Stimulated activated CD8-positive, alpha-beta memory T cell treated with anti-CD3 and anti-CD28 coated beads, Interleukin-12 subunit alpha, Interleukin-12 subunit beta, amount 100 ng/mL, for 1 hour (primary cell): ENCODE data around the gene ARHGEF1.
A peak's percentile ranks its signal among the peaks of the same experiment; 100 is the strongest.

Source experiments
- DNase-seq: peaks from one replicate; pipeline ENCODE4 v3.0.0-alpha.2; 2020; ENCODE audit warnings: low read depth

ARHGEF1 gene

GRCh38 chr19:41883821-41884733 is 1.1 kb downstream of the ARHGEF1 start:
- peak; percentile 80 for DNase-seq

DNA sequence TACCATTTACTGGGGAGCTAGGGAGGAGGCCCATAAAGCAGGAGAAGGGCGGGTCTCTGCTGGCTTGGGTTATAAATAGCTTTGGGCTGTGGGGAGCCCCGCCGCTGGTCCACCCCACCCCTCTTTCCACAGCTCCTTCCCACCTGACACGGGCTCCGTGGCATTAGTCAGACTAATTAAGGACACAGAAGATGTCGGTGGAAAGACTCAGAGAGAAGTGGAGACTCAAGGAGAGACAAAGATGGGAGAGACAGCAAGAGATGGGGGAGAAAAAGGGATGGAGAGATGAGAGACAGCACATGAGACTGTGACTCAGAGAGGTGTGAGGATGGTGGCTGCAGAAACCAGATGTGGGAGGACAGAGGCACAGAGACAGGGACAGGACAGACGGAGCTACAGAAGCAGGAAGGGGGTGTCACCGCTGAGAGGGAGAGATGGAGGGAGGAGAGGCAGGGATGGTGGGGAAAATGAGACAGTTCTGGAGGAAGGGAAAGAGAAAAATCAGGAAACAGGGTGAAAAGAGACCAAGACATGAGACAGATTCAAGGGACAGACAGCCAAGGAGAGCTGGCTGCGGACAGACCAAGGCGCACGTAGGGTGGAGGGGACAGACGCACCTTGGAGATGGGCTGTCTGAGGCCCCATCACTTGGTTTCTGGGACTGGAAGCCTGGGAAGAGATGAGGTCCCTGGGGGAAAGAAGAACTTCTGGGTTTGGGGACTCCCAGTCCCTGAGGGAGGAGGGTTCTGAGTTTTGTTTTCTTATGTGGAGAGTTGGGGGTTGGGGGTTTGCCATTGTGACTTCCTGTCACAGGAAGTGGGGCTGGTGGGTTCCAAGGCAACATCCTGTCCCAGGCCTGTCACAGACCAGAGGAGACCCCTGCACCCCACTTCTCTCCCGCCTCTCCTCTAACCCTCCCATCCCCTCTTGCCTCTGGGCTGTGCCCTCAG is 4.1 kb downstream of the ARHGEF1 start:
- peak; percentile 50 for DNase-seq

GRCh38 chr19:41887711-41888382 is 4.9 kb downstream of the ARHGEF1 start:
- peak; percentile 84 for DNase-seq

DNA sequence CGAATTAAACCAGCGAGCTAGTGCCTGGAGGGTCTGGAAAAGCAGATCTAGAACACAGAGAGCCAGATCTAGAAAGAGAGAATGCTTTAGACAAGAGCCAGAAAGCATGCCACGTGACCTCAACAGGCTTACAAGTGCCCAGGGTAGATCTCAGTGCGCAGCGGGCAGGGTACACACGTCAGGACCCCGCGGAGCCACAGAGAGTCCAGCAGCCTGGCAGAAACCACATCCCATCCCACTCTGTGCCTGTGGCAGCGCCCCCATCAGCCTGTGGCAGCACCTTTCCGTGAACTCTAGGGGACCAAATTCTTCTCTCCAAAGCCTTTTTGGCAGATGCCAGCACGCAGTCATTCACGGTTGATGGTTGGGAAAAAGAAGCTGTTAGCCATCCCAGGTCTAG is 5.9 kb downstream of the ARHGEF1 start:
- DNase-seq, result no peak

DNA sequence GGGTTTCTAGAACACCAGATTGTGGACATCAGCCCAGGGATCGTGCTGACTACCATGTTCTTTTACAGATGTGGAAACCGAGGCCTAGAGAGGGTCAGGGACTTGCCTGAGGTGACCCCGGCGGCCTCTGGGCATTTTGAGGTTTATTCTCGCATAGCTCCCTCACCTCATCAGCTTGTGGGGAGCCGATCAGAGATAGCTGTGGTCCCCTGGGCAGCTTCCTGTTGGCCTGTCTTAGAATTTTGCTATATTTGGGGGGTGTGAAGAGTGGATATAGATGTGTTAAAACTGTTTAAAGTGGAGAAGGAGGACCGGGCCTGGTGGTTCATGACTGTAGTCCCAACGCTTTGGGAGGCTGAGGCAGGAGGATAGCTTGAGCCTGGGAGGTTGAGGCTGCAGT is 6.9 kb downstream of the ARHGEF1 start:
- DNase-seq, result no peak

- no peak for DNase-seq
Observed at GRCh38 chr19:41890936-41891335, 8.0 kb downstream of the ARHGEF1 start.

- DNase-seq, result no peak
Observed at GRCh38 chr19:41892173-41892902, 9.4 kb downstream of the ARHGEF1 start.

DNA sequence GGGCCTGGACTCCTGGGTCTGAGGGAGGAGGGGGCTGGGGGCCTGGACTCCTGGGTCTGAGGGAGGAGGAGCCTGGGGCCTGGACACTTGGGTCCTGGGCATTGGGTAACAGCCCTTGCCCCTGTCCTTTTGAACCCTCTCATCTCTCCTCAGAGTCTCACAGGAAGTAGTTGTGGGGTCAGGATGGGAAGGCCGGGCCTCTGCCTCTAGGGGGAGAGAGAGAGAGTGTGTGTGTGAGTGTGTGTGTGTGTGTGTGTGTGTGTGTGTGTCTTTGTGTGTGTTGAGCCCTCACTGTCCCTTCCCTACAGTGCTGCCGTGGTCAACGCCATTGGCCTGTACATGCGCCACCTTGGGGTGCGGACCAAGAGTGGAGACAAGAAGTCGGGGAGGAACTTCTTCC is 10.9 kb downstream of the ARHGEF1 start:
- no peak for DNase-seq

DNA sequence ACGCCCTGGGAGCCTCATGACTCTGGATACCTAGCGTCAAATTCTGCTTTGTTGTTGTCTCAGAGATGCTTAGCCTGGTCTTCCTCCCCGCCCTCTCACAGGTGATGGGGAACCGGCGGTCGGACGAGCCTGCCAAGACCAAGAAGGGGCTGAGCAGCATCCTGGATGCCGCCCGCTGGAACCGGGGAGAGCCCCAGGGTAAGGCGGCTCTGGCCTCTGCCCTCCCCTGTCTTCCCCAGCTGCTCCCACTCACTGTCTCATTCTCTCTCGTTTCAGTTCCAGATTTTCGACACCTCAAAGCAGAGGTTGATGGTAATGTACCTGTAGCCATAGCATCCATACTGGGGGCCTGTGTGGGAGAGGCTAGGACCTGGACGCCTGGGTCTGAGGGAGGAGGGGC is 11.4 kb downstream of the ARHGEF1 start:
- no peak for DNase-seq

DNA sequence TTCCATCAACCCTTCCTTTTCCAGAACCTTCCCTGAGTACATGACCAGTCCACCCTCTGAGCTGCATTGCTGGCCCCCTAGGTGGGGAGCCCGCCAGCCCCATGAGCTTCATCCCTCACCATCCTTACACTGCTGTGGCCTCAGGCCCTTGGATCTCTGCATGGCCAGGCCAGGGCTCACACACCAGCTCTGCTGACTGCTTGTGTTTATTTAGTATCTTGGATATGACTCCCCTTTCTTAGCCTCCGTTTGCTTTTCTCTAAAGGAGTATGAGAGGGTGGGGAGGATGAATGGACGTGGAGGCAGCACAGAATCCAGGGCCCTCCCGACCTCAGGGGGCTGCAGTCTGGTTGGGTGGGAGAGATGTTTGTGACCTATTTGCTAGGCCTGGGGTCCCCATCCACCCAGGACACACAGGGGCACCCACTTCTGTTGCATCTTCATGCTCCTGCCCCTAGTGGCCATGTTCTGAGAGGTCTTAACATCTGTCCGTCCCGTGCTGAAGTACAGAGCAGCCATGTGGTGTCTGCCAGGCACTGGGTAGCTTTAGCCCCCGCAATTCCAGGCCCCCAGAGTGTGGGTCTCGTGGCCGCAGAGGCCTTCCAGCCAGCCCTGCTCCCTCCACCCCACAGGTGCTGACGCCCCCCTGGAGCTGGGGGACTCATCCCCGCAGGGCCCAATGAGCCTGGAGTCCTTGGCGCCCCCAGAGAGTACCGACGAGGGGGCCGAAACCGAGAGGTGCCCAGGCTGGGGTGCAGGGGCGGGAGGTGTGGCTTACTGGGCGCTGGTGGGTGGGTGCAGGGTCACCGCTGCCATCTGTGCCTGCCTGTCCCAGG is 13.0 kb downstream of the ARHGEF1 start:
- DNase-seq, result no peak

GRCh38 chr19:41896581-41896942 is 13.6 kb downstream of the ARHGEF1 start:
- no peak for DNase-seq

DNA sequence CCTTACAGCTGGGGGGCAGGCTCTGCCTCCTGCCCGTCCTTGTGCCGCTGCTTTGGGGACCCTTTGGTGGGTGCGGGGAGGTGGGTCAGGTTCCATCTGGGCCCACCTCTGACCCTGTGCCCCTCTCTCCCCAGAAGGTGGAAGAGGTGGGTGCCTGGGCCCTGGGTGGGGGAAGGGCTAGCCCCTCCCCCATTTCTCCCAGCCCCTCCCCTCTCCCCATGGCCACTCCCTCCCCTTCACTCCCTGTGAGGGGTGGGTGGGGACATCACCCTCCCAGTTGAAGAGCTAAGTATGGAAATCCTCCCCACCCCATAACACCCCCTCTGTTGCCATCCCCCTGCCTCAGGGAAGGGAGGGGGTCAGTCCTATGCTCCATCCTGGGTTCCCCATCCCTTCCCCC is 14.2 kb downstream of the ARHGEF1 start:
- DNase-seq, result no peak

GRCh38 chr19:41897820-41898219 is 14.8 kb downstream of the ARHGEF1 start:
- no peak for DNase-seq

DNA sequence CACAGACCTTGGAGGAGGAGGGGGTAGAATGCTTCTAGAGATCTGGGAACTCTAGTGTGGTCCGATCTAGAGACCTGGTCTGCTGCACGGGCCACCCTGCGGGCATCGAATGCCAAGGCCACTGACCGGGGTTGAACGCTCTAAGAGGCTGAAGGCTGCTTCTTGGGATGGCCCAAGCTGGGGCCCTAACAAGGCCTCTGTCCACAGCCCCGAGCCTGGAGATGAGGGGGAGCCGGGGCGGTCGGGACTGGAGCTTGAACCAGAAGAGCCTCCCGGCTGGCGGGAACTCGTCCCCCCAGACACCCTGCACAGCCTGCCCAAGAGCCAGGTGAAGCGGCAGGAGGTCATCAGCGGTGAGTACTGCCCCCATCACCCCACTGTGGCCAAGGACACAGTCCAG is 15.3 kb downstream of the ARHGEF1 start:
- DNase-seq, result no peak

DNA sequence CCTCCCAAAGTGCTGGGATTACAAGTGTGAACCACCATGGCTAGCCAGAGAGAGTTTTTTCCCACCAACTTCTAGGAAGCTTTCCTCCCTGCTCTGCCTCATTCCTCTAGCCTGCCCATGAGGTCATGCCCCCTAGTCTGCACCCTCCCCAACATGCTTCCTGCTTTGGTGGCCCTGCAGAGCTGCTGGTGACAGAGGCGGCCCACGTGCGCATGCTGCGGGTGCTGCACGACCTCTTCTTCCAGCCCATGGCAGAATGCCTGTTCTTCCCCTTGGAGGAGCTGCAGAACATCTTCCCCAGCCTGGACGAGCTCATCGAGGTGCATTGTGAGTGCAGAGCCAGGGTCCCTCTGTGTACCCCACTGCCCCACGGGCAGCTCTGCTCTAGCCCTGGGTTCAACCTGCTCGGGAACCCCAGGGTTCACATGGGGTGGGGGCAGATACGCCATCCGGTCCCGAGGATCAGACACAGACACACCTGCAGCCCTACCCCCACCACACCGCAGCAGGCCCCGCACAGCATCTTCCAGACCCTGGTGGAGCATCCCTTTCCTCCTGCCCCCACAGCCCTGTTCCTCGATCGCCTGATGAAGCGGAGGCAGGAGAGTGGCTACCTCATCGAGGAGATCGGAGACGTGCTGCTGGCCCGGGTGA is 18.9 kb downstream of the ARHGEF1 start:
- DNase-seq, result no peak

GRCh38 chr19:41902594-41902993 is 19.6 kb downstream of the ARHGEF1 start:
- DNase-seq, result no peak

DNA sequence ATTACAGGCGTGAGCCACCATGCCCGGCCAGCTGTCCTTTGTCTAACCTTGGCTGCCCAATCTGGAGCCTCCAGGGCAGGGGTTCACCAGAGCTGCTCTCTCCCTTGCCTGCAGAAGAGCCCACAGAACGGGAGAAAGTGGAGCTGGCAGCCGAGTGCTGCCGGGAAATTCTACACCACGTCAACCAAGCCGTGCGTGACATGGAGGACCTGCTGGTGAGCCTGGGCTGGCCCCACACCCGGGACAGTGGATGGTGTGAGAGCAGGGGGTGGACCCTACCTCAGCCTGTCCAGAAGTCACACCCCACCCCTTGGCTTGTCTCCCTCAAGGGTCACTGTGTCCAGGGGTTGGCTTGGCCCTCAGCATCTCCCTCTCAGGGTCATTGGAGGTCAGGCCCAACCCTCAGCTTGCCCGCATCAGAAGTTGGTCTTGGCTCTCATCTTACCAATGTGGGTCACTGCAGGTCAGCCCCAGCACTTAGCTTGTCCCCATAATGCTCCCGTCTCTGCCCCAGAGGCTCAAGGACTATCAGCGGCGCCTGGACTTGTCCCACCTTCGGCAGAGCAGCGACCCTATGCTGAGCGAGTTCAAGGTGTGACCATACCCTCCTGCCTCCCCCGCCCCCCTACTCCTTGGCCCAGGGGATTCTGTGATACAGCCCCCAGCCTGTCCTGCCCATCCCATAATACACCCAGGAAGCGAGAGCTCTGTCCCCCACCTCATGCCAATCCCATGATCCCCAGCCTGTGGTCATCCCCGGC is 20.4 kb downstream of the ARHGEF1 start:
- no peak for DNase-seq

- no peak for DNase-seq
Observed at GRCh38 chr19:41904118-41904870, 21.3 kb downstream of the ARHGEF1 start.
